K562 (cell line): ENCODE results near the gene ATP6V1G2. TPM values are rescaled to one million over a fixed set of nuclear protein-coding genes. Genes with fewer than 3 reads are reported as not detected.

ENCODE experiments used
- CBX3 ChIP-seq, 2 experiments: IDR thresholded peaks; 1 replicate in 1 of 2; 2 replicates in 1 of 2; pipeline ENCODE4 v1.6.1; 2012; ENCODE audit warnings: inconsistent platforms in 2 of 2, low read length in 2 of 2, borderline replicate concordance in 1 of 2, control low read depth in 1 of 2
- COPS2 ChIP-seq: fragments of 450-650 bp; conservative IDR thresholded peaks from 2 replicates; pipeline ENCODE4 v1.6.1; 2016; ENCODE audit warnings: mild to moderate bottlenecking, moderate library complexity
- CXXC5 ChIP-seq: fragments of 250-450 bp; sonication (Bioruptor Pico); IDR thresholded peaks from 2 replicates; pipeline ENCODE4 v1.8.0; 2022; ENCODE audit warnings: inconsistent platforms, mild to moderate bottlenecking, moderate library complexity
- ILF3 ChIP-seq: fragments of 450-650 bp; IDR thresholded peaks from 2 replicates; pipeline ENCODE4 v1.6.1; 2018; ENCODE audit warnings: antibody characterized with exemption, mild to moderate bottlenecking, moderate library complexity, borderline replicate concordance
- PCBP2 ChIP-seq: fragments of 200-400 bp; formaldehyde crosslinking; IDR thresholded peaks from 2 replicates; pipeline ENCODE4 v1.6.1; 2018; ENCODE audit warnings: low read length, low read depth, mild to moderate bottlenecking, moderate library complexity; ENCODE audit not compliant: poor library complexity, severe bottlenecking
- SIRT6 ChIP-seq: IDR thresholded peaks from one replicate; pipeline ENCODE4 v1.6.1; 2012; ENCODE audit warnings: low read depth, mild to moderate bottlenecking, control low read depth, inconsistent platforms, low read length, moderate library complexity
- SRSF3 ChIP-seq: fragments of 200-400 bp; formaldehyde crosslinking; IDR thresholded peaks from 2 replicates; pipeline ENCODE4 v1.6.1; 2016; ENCODE audit warnings: mild to moderate bottlenecking, low read length, moderate library complexity; ENCODE audit not compliant: insufficient read depth
- TCF7L2 ChIP-seq: fragments of 150-350 bp; IDR thresholded peaks from 2 replicates; pipeline ENCODE4 v1.6.1; 2016; ENCODE audit warnings: low read depth, mild to moderate bottlenecking, low read length, moderate library complexity
- TCFL5 ChIP-seq: fragments of 250-450 bp; sonication (Bioruptor Pico); conservative IDR thresholded peaks from 2 replicates; pipeline ENCODE4 v1.6.1; 2021; ENCODE audit warnings: mild to moderate bottlenecking, moderate library complexity, matching md5 sums
- WHSC1 ChIP-seq: IDR thresholded peaks from one replicate; pipeline ENCODE4 v1.6.1; 2012; ENCODE audit warnings: low read length, control low read depth, inconsistent platforms
- ZNF165 ChIP-seq: fragments of 250-450 bp; sonication (Bioruptor Pico); IDR thresholded peaks from 2 replicates; pipeline ENCODE4 v1.4.0; 2020; ENCODE audit warnings: borderline replicate concordance
- ZNF24 ChIP-seq: fragments of 450-650 bp; IDR thresholded peaks from 2 replicates; pipeline ENCODE4 v1.6.1; 2016
- polyA plus RNA-seq, 8 experiments: library from polyadenylated mRNA; depleted of rRNA in 4 of 8; stranded (reverse) in 5 of 8; unstranded in 3 of 8; fragments of >200 nt; fragmentation: Nextera tagmentation in 2 of 8; fragmentation: Illumina TruSeq in 1 of 8; extraction: Ambion mirVana in 2 of 8; extraction: Trizol in 1 of 8; gene quantifications; 2 replicates each; pipeline versions ENCODE4 v1.2.1 to v1.2.3, GENCODE V29; 2011 to 2014; ENCODE audit warnings: inconsistent platforms in 1 of 8, missing spikeins in 1 of 8
- total RNA-seq, 7 experiments: library from RNA; depleted of rRNA in 6 of 7; stranded (reverse); fragments of >200 nt in 6 of 7; fragmentation: Illumina TruSeq in 2 of 7; extraction: Trizol in 2 of 7; gene quantifications; 2 replicates each; pipeline versions ENCODE4 v1.2.1 to v1.2.3, GENCODE V29; 2011 to 2021; ENCODE audit warnings: low replicate concordance in 1 of 7
- TF ChIP-seq, protein P1 (sequence below): fragments of 200-800 bp; sonication (Bioruptor generic); IDR thresholded peaks from 2 replicates; pipeline ENCODE4 v1.6.1; 2016; ENCODE audit warnings: missing genetic modification characterization, missing compliant biosample characterization
- TF ChIP-seq, protein P2 (sequence below): sonication (generic); formaldehyde crosslinking; IDR thresholded peaks from 2 replicates; pipeline ENCODE4 v1.8.1; 2023; ENCODE audit warnings: missing genetic modification reagents, mild to moderate bottlenecking, borderline replicate concordance
- TF ChIP-seq, protein P3 (sequence below): fragments of 450-650 bp; conservative IDR thresholded peaks from 2 replicates; pipeline ENCODE4 v1.6.1; 2016; ENCODE audit warnings: missing genetic modification characterization, low read depth, mild to moderate bottlenecking, missing compliant biosample characterization, moderate library complexity

ATP6V1G2 gene
- total and polyA plus RNA-seq, 9 of the 15 experiments (the other 6 are each of a cell fraction or from before 2014, with no cell fraction given) = 0.14 to 1.5 (median 0.33) TPM

DNA sequence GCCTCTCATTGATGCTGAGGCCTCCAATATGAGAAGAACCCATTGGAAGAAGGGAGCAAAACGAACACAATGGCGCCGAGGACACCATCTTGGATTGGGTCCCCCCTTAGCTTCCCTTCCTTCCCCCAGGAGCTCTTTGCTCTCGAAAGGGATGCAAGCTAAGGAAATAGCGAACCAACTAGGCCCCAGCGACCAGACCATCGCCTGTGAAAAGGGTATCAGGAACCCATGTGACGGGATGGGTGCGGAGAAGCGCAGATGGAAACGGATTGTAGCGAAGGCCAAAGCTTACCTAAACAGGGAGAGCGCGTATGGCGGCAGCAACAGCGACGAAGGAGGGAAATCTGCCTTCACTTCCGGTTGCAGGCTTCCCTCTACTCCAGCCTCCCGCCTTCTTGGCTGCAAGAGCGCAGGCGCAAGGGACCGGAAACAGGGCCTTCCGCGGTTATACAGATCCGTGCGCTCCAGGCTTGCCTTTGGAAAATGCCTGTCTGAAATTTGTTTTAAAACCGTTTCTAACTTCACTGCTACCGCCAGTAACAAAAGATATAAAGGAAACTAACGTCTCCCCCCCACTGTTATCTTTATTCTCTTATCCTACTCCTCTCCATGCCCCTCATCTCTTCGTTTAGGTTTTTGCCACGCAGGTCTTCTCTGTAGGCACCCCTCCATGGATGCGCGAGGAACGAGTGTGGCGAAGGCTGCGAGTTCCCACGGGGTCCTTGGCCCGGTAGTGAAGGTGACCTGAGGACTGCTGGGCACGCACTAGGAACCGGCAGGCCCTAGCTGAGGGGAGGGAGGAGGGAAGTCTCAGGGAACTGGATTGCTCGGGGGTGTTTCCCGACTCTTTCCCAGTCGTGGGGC is 4.5 kb downstream of the ATP6V1G2 start, which contains the start of gene DDX39B (continued):
- TF ChIP-seq, protein P1, sequence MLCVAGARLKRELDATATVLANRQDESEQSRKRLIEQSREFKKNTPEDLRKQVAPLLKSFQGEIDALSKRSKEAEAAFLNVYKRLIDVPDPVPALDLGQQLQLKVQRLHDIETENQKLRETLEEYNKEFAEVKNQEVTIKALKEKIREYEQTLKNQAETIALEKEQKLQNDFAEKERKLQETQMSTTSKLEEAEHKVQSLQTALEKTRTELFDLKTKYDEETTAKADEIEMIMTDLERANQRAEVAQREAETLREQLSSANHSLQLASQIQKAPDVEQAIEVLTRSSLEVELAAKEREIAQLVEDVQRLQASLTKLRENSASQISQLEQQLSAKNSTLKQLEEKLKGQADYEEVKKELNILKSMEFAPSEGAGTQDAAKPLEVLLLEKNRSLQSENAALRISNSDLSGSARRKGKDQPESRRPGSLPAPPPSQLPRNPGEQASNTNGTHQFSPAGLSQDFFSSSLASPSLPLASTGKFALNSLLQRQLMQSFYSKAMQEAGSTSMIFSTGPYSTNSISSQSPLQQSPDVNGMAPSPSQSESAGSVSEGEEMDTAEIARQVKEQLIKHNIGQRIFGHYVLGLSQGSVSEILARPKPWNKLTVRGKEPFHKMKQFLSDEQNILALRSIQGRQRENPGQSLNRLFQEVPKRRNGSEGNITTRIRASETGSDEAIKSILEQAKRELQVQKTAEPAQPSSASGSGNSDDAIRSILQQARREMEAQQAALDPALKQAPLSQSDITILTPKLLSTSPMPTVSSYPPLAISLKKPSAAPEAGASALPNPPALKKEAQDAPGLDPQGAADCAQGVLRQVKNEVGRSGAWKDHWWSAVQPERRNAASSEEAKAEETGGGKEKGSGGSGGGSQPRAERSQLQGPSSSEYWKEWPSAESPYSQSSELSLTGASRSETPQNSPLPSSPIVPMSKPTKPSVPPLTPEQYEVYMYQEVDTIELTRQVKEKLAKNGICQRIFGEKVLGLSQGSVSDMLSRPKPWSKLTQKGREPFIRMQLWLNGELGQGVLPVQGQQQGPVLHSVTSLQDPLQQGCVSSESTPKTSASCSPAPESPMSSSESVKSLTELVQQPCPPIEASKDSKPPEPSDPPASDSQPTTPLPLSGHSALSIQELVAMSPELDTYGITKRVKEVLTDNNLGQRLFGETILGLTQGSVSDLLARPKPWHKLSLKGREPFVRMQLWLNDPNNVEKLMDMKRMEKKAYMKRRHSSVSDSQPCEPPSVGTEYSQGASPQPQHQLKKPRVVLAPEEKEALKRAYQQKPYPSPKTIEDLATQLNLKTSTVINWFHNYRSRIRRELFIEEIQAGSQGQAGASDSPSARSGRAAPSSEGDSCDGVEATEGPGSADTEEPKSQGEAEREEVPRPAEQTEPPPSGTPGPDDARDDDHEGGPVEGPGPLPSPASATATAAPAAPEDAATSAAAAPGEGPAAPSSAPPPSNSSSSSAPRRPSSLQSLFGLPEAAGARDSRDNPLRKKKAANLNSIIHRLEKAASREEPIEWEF (CRISPR knock-in tag) = no peak
- peak; percentile 87 for TF ChIP-seq CXXC5 (CRISPR knock-in tag)
- TF ChIP-seq, protein P2, sequence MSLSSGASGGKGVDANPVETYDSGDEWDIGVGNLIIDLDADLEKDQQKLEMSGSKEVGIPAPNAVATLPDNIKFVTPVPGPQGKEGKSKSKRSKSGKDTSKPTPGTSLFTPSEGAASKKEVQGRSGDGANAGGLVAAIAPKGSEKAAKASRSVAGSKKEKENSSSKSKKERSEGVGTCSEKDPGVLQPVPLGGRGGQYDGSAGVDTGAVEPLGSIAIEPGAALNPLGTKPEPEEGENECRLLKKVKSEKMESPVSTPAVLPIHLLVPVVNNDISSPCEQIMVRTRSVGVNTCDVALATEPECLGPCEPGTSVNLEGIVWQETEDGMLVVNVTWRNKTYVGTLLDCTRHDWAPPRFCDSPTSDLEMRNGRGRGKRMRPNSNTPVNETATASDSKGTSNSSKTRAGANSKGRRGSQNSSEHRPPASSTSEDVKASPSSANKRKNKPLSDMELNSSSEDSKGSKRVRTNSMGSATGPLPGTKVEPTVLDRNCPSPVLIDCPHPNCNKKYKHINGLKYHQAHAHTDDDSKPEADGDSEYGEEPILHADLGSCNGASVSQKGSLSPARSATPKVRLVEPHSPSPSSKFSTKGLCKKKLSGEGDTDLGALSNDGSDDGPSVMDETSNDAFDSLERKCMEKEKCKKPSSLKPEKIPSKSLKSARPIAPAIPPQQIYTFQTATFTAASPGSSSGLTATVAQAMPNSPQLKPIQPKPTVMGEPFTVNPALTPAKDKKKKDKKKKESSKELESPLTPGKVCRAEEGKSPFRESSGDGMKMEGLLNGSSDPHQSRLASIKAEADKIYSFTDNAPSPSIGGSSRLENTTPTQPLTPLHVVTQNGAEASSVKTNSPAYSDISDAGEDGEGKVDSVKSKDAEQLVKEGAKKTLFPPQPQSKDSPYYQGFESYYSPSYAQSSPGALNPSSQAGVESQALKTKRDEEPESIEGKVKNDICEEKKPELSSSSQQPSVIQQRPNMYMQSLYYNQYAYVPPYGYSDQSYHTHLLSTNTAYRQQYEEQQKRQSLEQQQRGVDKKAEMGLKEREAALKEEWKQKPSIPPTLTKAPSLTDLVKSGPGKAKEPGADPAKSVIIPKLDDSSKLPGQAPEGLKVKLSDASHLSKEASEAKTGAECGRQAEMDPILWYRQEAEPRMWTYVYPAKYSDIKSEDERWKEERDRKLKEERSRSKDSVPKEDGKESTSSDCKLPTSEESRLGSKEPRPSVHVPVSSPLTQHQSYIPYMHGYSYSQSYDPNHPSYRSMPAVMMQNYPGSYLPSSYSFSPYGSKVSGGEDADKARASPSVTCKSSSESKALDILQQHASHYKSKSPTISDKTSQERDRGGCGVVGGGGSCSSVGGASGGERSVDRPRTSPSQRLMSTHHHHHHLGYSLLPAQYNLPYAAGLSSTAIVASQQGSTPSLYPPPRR = peak; percentile 89; the same call in 1 of the 2 replicates
- no peak for TF ChIP-seq WHSC1
- TF ChIP-seq ZNF165 (CRISPR knock-in tag) = no peak
- no peak for TF ChIP-seq PCBP2
- no peak for TF ChIP-seq TCF7L2
- TF ChIP-seq SRSF3 = no peak
- TF ChIP-seq TCFL5 (CRISPR knock-in tag) = no peak; the same call in 1 of the 2 replicates
- peak; percentile 53 for TF ChIP-seq ZNF24
- no peak for TF ChIP-seq ILF3
- peak in 1 of 2 experiments; percentile 22; a peak in 1 of 3 replicates for TF ChIP-seq CBX3 (IDR thresholded peaks at IDR 0.05; ENCODE audit: borderline replicate concordance in 1 of 2, low read length in 2 of 2)
- TF ChIP-seq, protein P3, sequence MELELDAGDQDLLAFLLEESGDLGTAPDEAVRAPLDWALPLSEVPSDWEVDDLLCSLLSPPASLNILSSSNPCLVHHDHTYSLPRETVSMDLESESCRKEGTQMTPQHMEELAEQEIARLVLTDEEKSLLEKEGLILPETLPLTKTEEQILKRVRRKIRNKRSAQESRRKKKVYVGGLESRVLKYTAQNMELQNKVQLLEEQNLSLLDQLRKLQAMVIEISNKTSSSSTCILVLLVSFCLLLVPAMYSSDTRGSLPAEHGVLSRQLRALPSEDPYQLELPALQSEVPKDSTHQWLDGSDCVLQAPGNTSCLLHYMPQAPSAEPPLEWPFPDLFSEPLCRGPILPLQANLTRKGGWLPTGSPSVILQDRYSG = peak; percentile 76; the same call in 1 of the 2 replicates
- no peak for TF ChIP-seq SIRT6
- TF ChIP-seq COPS2 = no peak
